ENCODE data around the gene DPP6. TPM values are rescaled to one million over a fixed set of nuclear protein-coding genes. Genes with fewer than 3 reads are reported as not detected.

The DPP6 gene
- total and polyA plus RNA-seq, 2 donors (not counting 1 experiment from before 2014, with no cell fraction given) = not detected

GRCh38 chr7:154656618-154657017, 604.4 kb downstream of the DPP6 start:
- Histone ChIP-seq H2AFZ (ENCODE audit: insufficient read depth, low read depth, low read length, poor library complexity, severe bottlenecking) (no peak overlapping the region), H3K9ac (ENCODE audit: low read length) (no peak overlapping the region), H3K4me1 (ENCODE audit: control insufficient read depth in 2 of 2, insufficient read depth in 2 of 2, low read length in 2 of 2) (no peaks in the 10 kb centered on the region), H3K79me2 (ENCODE audit: control insufficient read depth, insufficient read depth, low read length) (no peaks in the 10 kb centered on the region), H3K27ac (ENCODE audit: low read length in 2 of 2) (no peak overlapping the region), H3K4me3 (ENCODE audit: control extremely low read depth in 1 of 5, extremely low read depth in 1 of 5, insufficient read depth in 1 of 5, low read depth in 2 of 5, low read length in 4 of 5) (no peak overlapping the region), H3K9me3 (ENCODE audit: control extremely low read depth in 1 of 3, control insufficient read depth in 2 of 3, insufficient read depth in 1 of 3, low read length in 2 of 3) (peaks cover 0 to 19% (median 0%) of the 10 kb centered on the region in 3 donors), H3K36me3 (replicated peaks in 1 of 2; ENCODE audit: control extremely low read depth in 1 of 2, control insufficient read depth in 1 of 2, extremely low read depth in 1 of 2, insufficient read depth in 2 of 2, low read length in 1 of 2) (no peaks in the 10 kb centered on the region), H3K27me3 (replicated peaks in 1 of 4; ENCODE audit: control extremely low read depth in 1 of 4, control insufficient read depth in 3 of 4, insufficient read depth in 4 of 4, low read length in 3 of 4) (no peaks in the 10 kb centered on the region), H4K20me1 (ENCODE audit: control insufficient read depth, insufficient read depth, low read length, poor library complexity, severe bottlenecking) (no peaks in the 10 kb centered on the region), H3K4me2 (replicated peaks; ENCODE audit: low read depth, low read length, poor library complexity, severe bottlenecking) (no peak overlapping the region)
- ChIA-PET CTCF (no interaction called here), POLR2A (no interaction called here)
- Mint-ChIP-seq H3K4me1 (no peaks in the 10 kb centered on the region), H3K27ac (no peak overlapping the region), H3K27me3 (no peaks in the 10 kb centered on the region), H3K9me3 (ENCODE audit: insufficient read depth) (peaks cover 8% of the 10 kb centered on the region), H3K4me3 (no peak overlapping the region)
- WGBS (ENCODE audit: insufficient coverage) = 90% methylated on average over 6 of the region's 10 CpGs
- no peak for ATAC-seq (ENCODE audit: low read depth)
- intact Hi-C loops (cut with micrococcal nuclease) = no loop called here
- no peak for DNase-seq
- no peak for TF ChIP-seq EZH2 (IDR thresholded peaks at IDR 0.05; ENCODE audit: borderline replicate concordance, insufficient read depth, low read depth, low read length, poor library complexity, severe bottlenecking)
- no peak for TF ChIP-seq CTCF (IDR thresholded peaks at IDR 0.05)

- DNase-seq (no peak), ATAC-seq (ENCODE audit: low read depth) (no peak)
- Histone ChIP-seq H3K27me3 (replicated peaks in 1 of 4; ENCODE audit: control extremely low read depth in 1 of 4, control insufficient read depth in 3 of 4, insufficient read depth in 4 of 4, low read length in 3 of 4) (no peaks in the 10 kb centered on the region), H3K36me3 (replicated peaks in 1 of 2; ENCODE audit: control extremely low read depth in 1 of 2, control insufficient read depth in 1 of 2, extremely low read depth in 1 of 2, insufficient read depth in 2 of 2, low read length in 1 of 2) (no peaks in the 10 kb centered on the region), H3K27ac (ENCODE audit: low read length in 2 of 2) (no peak overlapping the region), H3K4me2 (replicated peaks; ENCODE audit: low read depth, low read length, poor library complexity, severe bottlenecking) (no peak overlapping the region), H3K9ac (ENCODE audit: low read length) (no peak overlapping the region), H3K79me2 (ENCODE audit: control insufficient read depth, insufficient read depth, low read length) (no peaks in the 10 kb centered on the region), H3K4me3 (ENCODE audit: control extremely low read depth in 1 of 5, extremely low read depth in 1 of 5, insufficient read depth in 1 of 5, low read depth in 2 of 5, low read length in 4 of 5) (no peak overlapping the region), H3K9me3 (ENCODE audit: control extremely low read depth in 1 of 3, control insufficient read depth in 2 of 3, insufficient read depth in 1 of 3, low read length in 2 of 3) (peaks cover 0 to 11% (median 3%) of the 10 kb centered on the region in 3 donors), H3K4me1 (ENCODE audit: control insufficient read depth in 2 of 2, insufficient read depth in 2 of 2, low read length in 2 of 2) (no peaks in the 10 kb centered on the region), H2AFZ (ENCODE audit: insufficient read depth, low read depth, low read length, poor library complexity, severe bottlenecking) (no peak overlapping the region), H4K20me1 (ENCODE audit: control insufficient read depth, insufficient read depth, low read length, poor library complexity, severe bottlenecking) (no peaks in the 10 kb centered on the region)
- ChIA-PET POLR2A (no interaction called here), CTCF (no interaction called here)
- Mint-ChIP-seq H3K27ac (no peak overlapping the region), H3K4me3 (no peak overlapping the region), H3K27me3 (no peaks in the 10 kb centered on the region), H3K4me1 (no peaks in the 10 kb centered on the region), H3K9me3 (ENCODE audit: insufficient read depth) (peaks cover 6% of the 10 kb centered on the region)
- TF ChIP-seq CTCF (IDR thresholded peaks at IDR 0.05) (no peak), EZH2 (IDR thresholded peaks at IDR 0.05; ENCODE audit: borderline replicate concordance, insufficient read depth, low read depth, low read length, poor library complexity, severe bottlenecking) (no peak)
- intact Hi-C loops (cut with micrococcal nuclease) = no loop called here
- no CpG with 5 or more reads among the region's 1 CpG for WGBS (ENCODE audit: insufficient coverage)
Measured at GRCh38 chr7:154666768-154667167, 614.6 kb downstream of the DPP6 start.

All from B cell (primary cell).